Inferior parietal cortex (tissue), 1 donor: ENCODE data around the gene GNG12.

Experiments
- DNase-seq: peaks from one replicate; pipeline ENCODE4 v3.0.0-alpha.2; 2016; ENCODE audit errors: extremely low spot score

GNG12 gene

DNA sequence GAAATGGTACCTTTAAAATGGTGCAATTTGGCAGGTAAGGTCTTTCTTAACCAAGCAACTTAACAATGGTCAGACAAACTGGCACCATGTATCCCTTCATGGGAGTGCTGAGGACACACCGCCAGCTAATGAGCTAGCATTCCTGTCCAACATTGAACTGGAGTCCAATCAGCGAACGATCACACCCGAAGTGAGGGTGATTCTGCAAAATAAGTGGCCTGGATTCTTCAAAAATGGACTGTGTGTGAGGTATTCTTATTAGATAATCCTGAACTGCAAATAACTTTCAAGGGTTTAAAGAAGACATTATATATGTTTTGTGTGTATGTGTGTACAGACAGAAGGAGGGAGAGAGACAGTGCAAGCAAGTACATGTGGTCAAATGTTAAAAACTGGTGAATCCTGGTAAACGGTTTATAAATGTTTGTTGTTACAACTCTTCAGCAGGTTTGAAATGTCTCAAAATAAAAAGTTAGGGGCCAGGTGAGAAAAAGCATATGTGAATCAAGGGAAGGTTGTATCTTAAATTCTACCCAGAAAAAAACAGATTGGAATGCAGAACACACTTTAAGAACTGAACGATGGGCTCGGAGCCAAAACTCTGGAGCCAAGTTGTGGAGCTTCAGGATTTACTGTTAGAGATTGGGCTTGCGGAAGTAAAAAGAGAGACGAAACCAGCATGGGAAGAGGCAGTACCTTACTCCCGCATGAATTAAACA is 127.4 kb downstream of the GNG12 start:
- DNase-seq: no peak

DNA sequence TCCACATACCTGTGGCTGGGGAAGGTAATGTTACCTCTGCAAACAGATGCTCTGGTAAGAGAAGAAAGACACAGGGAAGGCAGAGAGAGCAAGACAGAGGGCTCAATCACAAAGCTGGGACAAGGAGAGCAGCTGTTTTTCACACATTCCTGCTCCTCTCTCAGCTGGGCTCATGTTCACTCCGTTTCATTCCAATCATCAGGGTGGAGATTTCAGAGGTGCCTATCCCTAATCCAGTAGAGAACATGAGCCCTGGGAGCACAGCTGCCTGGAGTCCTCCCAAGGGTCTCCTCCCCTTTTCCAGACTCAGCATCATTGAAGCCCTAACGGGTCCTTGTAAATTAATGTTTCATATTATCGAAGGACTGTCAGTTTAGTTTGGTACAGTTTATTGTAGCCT is 128.9 kb downstream of the GNG12 start:
- DNase-seq: no peak

- no peak for DNase-seq
These were observed 131.4 kb downstream of the GNG12 start for GRCh38 chr1:67701876-67702275.

DNA sequence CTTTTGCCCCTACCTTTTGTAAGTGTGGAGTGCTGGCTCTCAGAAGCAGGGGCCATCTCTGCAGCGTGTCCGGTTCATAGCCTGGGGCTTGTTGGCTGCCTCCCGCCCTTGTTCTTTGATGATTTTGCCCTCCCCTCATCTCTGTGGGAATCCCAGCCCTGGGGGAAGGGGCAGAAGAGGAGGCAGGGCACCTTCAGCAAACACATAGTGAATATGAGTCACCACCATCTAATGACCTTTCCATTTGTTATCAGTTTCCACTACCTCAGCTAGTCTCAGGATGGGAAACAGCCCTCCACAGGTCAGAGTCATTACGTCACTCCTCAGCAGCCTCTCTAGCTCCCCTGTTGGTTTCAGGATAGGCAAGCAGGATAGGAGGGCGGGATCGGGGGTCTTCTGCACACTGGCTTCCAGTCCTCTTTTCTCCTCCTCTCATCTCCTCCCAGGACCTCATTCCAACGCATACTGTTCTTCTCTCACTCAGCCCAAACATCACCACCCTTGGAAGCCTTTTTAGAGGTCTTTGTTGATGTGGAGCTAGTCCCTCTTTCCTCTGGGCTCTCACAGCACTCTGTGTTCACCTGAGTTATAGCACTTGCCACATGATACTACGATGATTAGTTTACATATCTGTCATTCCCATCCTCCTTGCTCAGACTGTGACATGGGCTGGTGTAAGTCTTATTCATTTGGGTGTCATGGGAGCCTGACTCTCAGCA is 132.4 kb downstream of the GNG12 start:
- DNase-seq: no peak

GRCh38 chr1:67700220-67700619 is 133.0 kb downstream of the GNG12 start:
- no peak for DNase-seq

- DNase-seq: no peak
These were observed 136.6 kb downstream of the GNG12 start for GRCh38 chr1:67696708-67697107.

GRCh38 chr1:67695963-67696362 is 137.3 kb downstream of the GNG12 start:
- DNase-seq: no peak

GRCh38 chr1:67691712-67692111 is 141.6 kb downstream of the GNG12 start:
- DNase-seq: no peak

DNA sequence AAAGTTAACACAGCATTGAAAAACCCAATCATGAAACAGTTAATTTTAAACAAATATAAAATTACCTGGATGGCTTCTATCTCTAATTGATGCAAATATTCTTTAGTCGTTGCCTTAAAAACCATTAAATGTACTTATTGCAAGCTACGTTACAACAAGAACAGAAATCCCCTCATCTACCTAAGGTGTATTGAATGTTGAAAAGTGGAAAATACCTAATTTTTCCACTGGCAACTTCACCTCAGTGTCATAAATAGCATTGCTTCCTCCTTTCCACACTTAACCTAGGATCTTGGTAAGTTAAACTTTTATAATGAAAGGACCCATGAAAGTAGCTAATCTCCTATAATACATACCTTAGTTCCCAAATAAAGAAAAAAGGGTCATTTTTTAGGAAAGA is 142.9 kb downstream of the GNG12 start:
- no peak for DNase-seq

DNA sequence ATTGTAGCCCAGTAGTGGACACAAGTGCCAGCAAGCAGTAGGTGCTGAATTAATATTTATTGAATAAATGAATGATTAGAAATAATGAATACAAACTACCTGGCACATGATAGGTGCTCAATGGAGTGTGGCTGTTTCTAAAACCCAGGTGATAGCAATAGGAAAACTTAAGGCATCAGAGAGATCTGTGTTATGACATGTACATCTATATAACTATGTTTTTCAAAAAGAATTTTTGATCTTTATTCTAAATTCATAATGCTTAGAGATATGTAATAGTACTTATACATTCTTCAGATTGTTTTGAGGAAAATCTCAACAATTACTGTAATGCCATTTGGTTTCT is 143.3 kb downstream of the GNG12 start:
- DNase-seq: no peak

GRCh38 chr1:67689267-67690017 is 143.8 kb downstream of the GNG12 start:
- DNase-seq: no peak

DNA sequence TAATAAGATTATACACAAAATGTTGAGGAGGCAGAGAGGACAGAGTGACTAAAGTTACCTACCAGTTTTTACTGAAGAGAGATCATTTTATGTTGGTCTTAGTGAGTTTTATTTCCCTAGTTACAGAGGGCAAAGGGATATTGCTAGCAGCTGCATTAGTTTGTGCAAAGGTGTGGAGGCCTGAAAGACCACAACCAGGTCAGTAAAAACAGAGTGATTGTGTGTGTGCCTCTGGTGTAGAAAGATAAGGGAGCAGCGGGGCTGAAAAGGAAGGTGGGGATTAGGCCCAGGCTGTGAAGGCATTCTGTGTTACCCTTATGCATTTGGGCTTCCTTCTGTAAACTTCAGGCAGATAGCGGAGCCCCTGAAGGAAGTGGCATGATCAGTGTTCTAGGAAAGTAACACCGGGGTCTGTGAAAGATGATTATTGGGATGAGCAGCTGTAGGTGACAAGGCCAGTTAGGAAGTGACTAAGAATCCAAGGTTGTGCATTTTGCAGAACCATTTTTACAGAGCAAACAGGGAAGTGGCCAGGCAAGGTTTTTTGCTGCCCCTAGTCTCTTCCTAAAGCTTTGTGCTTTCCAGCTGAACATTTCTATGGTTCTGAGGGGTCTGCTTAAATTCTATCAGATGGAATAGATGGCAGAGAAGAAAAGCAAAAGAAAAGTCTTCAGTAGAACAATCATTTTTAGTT is 144.6 kb downstream of the GNG12 start:
- DNase-seq: no peak

DNA sequence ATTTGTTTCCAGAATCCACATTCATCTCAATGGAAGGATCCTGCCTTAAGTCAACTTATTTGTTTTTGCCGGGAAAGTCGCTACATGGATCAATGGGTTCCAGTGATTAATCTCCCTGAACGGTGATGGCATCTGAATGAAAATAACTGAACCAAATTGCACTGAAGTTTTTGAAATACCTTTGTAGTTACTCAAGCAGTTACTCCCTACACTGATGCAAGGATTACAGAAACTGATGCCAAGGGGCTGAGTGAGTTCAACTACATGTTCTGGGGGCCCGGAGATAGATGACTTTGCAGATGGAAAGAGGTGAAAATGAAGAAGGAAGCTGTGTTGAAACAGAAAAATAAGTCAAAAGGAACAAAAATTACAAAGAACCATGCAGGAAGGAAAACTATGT is 145.6 kb downstream of the GNG12 start:
- no peak for DNase-seq

- no peak for DNase-seq
These were observed 146.1 kb downstream of the GNG12 start for GRCh38 chr1:67687198-67687545.

DNA sequence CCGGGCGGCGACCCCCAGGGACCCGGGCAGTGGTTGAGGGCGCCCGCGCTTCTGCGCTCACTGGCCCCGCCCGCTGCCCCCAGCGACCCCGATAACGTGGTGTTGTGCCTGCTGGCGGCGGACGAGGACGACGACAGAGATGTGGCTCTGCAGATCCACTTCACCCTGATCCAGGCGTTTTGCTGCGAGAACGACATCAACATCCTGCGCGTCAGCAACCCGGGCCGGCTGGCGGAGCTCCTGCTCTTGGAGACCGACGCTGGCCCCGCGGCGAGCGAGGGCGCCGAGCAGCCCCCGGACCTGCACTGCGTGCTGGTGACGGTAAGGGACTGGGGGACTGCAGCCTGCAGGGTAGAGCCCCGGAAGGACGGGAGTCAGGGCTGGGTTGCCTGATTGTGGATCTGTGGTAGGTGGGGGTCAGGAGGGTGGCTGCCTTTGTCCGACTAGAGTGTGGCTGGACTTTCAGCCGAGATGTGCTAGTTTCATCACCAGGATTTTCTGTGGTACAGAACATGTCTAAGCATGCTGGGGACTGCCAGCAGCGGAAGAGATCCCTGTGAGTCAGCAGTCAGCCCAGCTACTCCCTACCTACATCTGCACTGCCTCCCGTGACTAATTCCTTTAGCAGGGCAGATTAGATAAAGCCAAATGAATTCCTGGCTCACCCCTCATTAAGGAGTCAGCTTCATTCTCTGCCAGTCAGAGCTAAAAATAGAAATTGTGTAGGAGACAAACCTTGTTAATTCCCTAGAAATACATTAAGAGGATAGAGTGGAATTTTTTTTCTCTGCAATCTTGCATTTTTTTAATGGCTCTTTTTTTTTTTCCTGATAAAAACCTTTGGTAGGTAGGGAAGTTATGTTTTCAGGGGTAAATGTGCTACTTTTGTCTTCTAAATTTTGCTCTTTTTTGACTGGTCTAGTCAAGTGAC is 146.7 kb downstream of the GNG12 start:
- DNase-seq: peak; percentile 73

GRCh38 chr1:67685558-67686266 is 147.6 kb downstream of the GNG12 start:
- DNase-seq: no peak

DNA sequence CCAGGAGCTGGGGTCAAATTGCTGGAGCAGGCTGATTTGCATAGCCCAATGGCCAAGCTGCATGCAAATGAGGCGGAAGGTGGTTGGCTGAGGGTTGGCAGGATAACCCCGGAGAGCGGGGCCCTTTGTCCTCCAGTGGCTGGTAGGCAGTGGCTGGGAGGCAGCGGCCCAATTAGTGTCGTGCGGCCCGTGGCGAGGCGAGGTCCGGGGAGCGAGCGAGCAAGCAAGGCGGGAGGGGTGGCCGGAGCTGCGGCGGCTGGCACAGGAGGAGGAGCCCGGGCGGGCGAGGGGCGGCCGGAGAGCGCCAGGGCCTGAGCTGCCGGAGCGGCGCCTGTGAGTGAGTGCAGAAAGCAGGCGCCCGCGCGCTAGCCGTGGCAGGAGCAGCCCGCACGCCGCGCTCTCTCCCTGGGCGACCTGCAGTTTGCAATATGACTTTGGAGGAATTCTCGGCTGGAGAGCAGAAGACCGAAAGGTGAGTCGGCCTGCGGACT is 148.2 kb downstream of the GNG12 start, which contains the start of gene GADD45A:
GADD45A (plus strand) TSS at position 135 of the 491 bp plus-strand sequence; CDS start at position 429, 294 bp downstream.
- peak; percentile 96 for DNase-seq

DNA sequence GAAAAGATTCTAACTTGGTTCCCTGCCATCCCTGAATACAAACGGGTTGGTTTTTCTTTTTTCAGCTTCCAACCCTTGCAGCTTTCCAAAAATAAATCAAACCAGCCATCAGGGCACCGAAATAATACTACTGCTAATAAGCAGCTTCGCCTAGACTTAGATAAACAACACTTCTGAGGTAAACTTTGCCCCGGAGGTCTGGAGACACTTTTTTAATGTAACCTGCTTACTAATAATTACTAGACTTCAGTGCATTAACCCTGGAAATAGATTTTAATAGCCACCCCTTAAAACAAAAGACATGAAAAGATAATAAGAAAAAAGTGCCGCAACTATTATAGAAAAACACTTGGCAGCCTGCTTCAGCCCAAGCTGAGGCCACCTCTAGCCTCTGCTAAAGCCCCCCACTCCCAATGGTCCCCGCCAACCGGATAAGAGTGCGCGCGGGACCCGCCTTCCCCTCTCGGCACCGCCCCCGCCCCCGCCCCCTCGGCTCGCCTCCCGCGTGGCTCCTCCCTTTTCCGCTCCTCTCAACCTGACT is 148.7 kb downstream of the GNG12 start:
- peak; percentile 47 for DNase-seq

DNA sequence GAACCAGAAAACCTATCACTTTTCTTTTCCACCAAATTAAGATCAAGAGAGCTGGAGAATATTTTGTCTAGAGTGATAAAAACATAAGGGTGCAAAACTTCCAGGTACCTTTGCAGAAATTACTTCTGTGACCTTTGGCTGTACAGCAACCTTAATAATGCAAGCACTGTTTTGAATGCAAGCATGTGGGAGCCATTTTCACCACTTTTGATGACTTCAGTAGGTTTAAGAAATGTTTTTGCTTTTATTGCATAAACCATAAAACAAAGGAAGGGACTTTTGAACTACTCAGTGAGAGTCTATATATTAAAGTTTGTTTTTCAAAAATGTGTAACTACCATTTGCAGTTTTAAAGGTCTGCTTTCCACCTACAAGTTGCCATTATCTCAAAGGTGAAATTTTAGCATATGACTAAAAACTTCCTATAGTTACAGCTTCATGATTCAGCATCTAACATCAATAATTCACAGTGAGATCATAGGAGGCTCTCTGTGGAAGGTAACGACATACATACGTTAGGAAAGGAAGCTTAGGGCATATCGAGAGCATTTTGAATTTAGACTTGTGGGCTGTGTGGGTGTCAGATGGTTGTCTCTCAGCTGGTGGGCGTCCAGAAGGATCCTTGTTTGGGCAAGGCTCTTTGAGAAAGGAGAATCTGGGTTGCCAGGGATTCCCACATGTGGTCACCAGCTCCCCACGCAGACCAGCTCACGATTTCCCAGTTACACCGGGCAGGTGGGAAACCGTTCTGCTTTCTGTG is 149.3 kb downstream of the GNG12 start:
- DNase-seq: peak; percentile 29
